Measurements from ENCODE around the gene PDXK. TPM values are rescaled to one million over a fixed set of nuclear protein-coding genes. Genes with fewer than 3 reads are reported as not detected.

PDXK gene
- total and polyA plus RNA-seq, 2 donors (not counting 3 experiments of a cell fraction or from before 2014, with no cell fraction given): 44.2 to 59.1 TPM

DNA sequence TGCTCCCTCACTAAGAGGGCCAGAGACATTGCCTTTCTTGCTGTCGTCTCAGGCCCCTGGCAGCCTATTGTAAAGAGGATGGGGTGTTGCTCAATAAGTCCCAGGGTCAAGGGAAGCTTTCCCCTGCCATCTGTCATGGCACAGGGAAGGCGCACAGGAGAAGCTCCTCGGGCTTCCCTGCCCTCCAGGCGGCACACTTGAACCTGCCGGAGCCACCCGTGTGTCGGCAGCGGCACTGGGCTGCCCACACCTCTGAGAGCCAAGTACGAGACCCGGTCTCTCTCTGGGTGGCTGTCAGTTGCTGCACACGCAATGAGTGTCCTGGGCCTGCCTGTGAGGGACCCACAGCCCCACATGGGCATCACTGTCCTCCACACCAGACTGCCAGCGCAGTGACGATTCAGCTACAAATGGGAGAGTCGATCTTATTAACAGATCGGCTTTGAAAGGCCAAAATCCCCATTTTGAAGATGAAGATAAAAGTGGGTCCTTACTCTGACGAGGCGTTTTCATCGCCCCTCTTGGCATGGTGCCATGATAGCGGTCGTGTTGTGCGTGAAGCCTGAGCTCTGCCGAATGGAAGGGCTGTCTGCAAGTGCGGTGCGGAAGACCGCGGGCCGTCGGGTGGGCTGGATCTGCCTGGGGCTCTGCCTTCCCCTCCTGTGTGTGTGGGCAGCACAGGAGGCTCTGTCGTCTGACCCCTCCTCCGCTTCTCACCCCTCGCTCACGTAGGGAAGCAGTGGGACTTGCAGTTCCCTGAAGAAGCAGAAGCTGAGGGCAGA, 29.2 kb upstream of the PDXK start:
- Histone ChIP-seq H3K36me3 (ENCODE audit: control insufficient read depth in 2 of 2, extremely low read depth in 1 of 2, insufficient read depth in 2 of 2, low read length in 2 of 2) (peaks cover 27 to 61% of the 10 kb centered on the region in 2 experiments), H3K4me1 (ENCODE audit: control insufficient read depth, extremely low read depth, insufficient read depth, low read length) (no peaks in the 10 kb centered on the region), H3K9me1 (replicated peaks; ENCODE audit: control insufficient read depth, extremely low read depth, insufficient read depth, low read length) (no peaks in the 10 kb centered on the region), H4K20me1 (replicated peaks; ENCODE audit: control insufficient read depth, extremely low read depth, insufficient read depth, low read length) (no peaks in the 10 kb centered on the region), H3K9me3 (replicated peaks; ENCODE audit: control insufficient read depth, insufficient read depth, low read length) (no peaks in the 10 kb centered on the region), H3K9ac (replicated peaks; ENCODE audit: extremely low read depth, insufficient read depth, low read length) (no peak overlapping the region), H3K27ac (ENCODE audit: insufficient read depth, low read depth, low read length) (no peak overlapping the region), H3K27me3 (ENCODE audit: control insufficient read depth in 2 of 2, insufficient read depth in 2 of 2, low read length in 2 of 2) (no peaks in the 10 kb centered on the region), H3K79me2 (ENCODE audit: control insufficient read depth, insufficient read depth, low read length) (no peaks in the 10 kb centered on the region), H3K4me2 (ENCODE audit: insufficient read depth, low read length) (no peak overlapping the region), H3K4me3 (replicated peaks in 1 of 3; ENCODE audit: insufficient read depth in 1 of 3, low read depth in 1 of 3, low read length in 3 of 3) (no peak overlapping the region), H2AFZ (ENCODE audit: low read depth, low read length) (no peak overlapping the region)
- ChIA-PET CTCF (no interaction called here), POLR2A (no interaction called here)
- dilution Hi-C loops (cut with MboI; ENCODE audit: extremely low pct_ligation_motif_present, low sequenced_read_pairs) (no loop called here), intact Hi-C loops (cut with micrococcal nuclease) (no loop called here)
- TF ChIP-seq POLR2AphosphoS5 (IDR thresholded peaks at IDR 0.05; ENCODE audit: insufficient read depth, low read depth, low read length): no peak
- no peak for TF ChIP-seq MYC (IDR thresholded peaks at IDR 0.05; ENCODE audit: low read depth, low read length)
- TF ChIP-seq FOS (IDR thresholded peaks at IDR 0.05; ENCODE audit: borderline replicate concordance, insufficient read depth, low read length): no peak
- TF ChIP-seq JUN (IDR thresholded peaks at IDR 0.05; ENCODE audit: borderline replicate concordance, insufficient read depth, insufficient read length, low read depth): no peak
- TF ChIP-seq POLR2A (IDR thresholded peaks at IDR 0.05; ENCODE audit: low read depth, low read length): no peak
- TF ChIP-seq EZH2 (IDR thresholded peaks at IDR 0.05; ENCODE audit: borderline replicate concordance, low read depth, low read length, severe bottlenecking): no peak
- TF ChIP-seq, protein P1, sequence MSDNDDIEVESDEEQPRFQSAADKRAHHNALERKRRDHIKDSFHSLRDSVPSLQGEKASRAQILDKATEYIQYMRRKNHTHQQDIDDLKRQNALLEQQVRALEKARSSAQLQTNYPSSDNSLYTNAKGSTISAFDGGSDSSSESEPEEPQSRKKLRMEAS (IDR thresholded peaks at IDR 0.05; ENCODE audit: insufficient read depth, insufficient read length): no peak
- TF ChIP-seq CTCF (IDR thresholded peaks at IDR 0.05; ENCODE audit: extremely low read depth in 1 of 2, insufficient read depth in 1 of 2, low read depth in 1 of 2, low read length in 2 of 2): no peak
- no peak for TF ChIP-seq GATA2 (IDR thresholded peaks at IDR 0.05; ENCODE audit: insufficient read depth, insufficient read length, low read depth, low read length)
- FAIRE-seq: no peak
- DNase-seq (ENCODE audit: low read depth, low spot score): no peak
- BruUV-seq (replicated peaks): no TSS peak

Data from endothelial cell of umbilical vein (primary cell).